ENCODE results near the gene RBM28.

- TF ChIP-seq CTCF (IDR thresholded peaks at IDR 0.05) (no peak), POLR2A (IDR thresholded peaks at IDR 0.05) (no peak)
These were observed 13.5 kb upstream of the RBM28 start for GRCh38 chr7:128357217-128357613.
